Left lung (tissue), 10 donors: ENCODE measurements around the gene PLA2G4D. TPM values are rescaled to one million over a fixed set of nuclear protein-coding genes. Genes with fewer than 3 reads are reported as not detected.

Source experiments
- ATAC-seq: fragments of 200-7000 bp; cut with Tn5 transposase; one replicate; pipeline ENCODE4 v1.9.1; 2020; ENCODE audit warnings: moderate library complexity
- DNase-seq, 4 donors: peaks; one replicate each; pipeline ENCODE4 v3.0.0-alpha.2; 2013 to 2020
- H3K27ac ChIP-seq, 2 donors: fragments of 200-600 bp; sonication (generic) in 1 of 2; one replicate each; pipeline versions ENCODE4 v1.5.0 to v1.8.0; 2020 to 2021
- H3K27me3 ChIP-seq, 2 donors: fragments of 200-600 bp; sonication (generic) in 1 of 2; one replicate each; pipeline versions ENCODE4 v1.5.0 to v1.8.0; 2020 to 2021
- H3K36me3 ChIP-seq, 2 donors: fragments of 200-600 bp; sonication (generic) in 1 of 2; one replicate each; pipeline versions ENCODE4 v1.5.0 to v1.8.0; 2020 to 2021
- H3K4me1 ChIP-seq, 2 donors: fragments of 200-600 bp; one replicate each; pipeline ENCODE4 v1.8.0; 2021
- H3K4me3 ChIP-seq, 2 donors: fragments of 200-600 bp; sonication (generic) in 1 of 2; one replicate each; pipeline versions ENCODE4 v1.5.0 to v1.8.0; 2020 to 2021; ENCODE audit warnings: mild to moderate bottlenecking in 1 of 2
- H3K9me3 ChIP-seq, 2 donors: fragments of 200-600 bp; sonication (generic) in 1 of 2; one replicate each; pipeline versions ENCODE4 v1.5.0 to v1.8.0; 2020 to 2021
- intact Hi-C, 2 donors: fragments of 100-400 bp; cut with DNase I; formaldehyde crosslinking; loops; one replicate each; pipeline versions ENCODE4 v1.11.2 to v1.14.2; 2022
- polyA plus RNA-seq, 6 donors: library from polyadenylated mRNA; unstranded; fragments of 120-200 nt; gene quantifications; one replicate each; pipeline ENCODE4 v1.2.1, GENCODE V29; 2013; ENCODE audit not compliant: insufficient read length in 6 of 6
- total RNA-seq, 2 donors: library from RNA; stranded (reverse); fragmentation: NEBNext Ultra II Directional; extraction: Animal tissue kit (Norgen Biotek cat#: 25700); gene quantifications; one replicate each; pipeline ENCODE4 v1.2.1, GENCODE V29; 2021
- TF ChIP-seq, protein P1 (sequence below), 2 donors: fragments of 200-600 bp; sonication (generic) in 1 of 2; IDR thresholded peaks; one replicate each; pipeline versions ENCODE4 v1.5.0 to v1.8.0; 2021; ENCODE audit warnings: antibody characterized with exemption in 2 of 2
- donor health status: DM: no; HTN: yes; CAD: no.
- donor health status: DM: no; HTN: no; CAD: no.

The PLA2G4D gene
- total and polyA plus RNA-seq, 8 donors = 0.06 to 0.17 (median 0.13) TPM

DNA sequence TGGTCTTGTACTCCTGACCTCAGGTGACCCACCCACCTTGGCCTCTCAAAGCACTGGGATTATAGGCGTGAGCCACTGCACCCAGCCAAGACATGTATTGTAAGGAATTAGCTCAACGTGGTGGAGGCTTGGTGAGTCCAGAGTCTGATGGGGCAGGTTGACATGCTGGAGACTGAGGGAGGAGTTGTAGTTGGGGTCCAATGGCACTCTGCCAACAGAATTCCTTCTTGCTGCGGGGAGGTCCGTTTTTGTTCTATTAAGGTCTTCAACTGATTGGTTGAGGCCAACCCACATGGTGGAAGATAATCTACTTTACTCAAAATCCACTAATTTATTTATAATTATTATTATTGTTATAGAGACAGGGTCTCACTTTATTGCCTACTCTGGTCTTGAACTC, 30.1 kb downstream of the PLA2G4D start:
- H3K27me3 ChIP-seq = no peaks in the 10 kb centered on the region
- ATAC-seq (no peak), DNase-seq (no peak)
- intact Hi-C loops = no loop called here
- TF ChIP-seq, protein P1, sequence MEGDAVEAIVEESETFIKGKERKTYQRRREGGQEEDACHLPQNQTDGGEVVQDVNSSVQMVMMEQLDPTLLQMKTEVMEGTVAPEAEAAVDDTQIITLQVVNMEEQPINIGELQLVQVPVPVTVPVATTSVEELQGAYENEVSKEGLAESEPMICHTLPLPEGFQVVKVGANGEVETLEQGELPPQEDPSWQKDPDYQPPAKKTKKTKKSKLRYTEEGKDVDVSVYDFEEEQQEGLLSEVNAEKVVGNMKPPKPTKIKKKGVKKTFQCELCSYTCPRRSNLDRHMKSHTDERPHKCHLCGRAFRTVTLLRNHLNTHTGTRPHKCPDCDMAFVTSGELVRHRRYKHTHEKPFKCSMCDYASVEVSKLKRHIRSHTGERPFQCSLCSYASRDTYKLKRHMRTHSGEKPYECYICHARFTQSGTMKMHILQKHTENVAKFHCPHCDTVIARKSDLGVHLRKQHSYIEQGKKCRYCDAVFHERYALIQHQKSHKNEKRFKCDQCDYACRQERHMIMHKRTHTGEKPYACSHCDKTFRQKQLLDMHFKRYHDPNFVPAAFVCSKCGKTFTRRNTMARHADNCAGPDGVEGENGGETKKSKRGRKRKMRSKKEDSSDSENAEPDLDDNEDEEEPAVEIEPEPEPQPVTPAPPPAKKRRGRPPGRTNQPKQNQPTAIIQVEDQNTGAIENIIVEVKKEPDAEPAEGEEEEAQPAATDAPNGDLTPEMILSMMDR (IDR thresholded peaks at IDR 0.05) = no peak
- no peaks in the 10 kb centered on the region for H3K36me3 ChIP-seq
- H3K9me3 ChIP-seq = no peaks in the 10 kb centered on the region
- H3K27ac ChIP-seq = no peak overlapping the region
- peaks cover 0 to 15% of the 10 kb centered on the region in 2 donors for H3K4me1 ChIP-seq
- no peak overlapping the region for H3K4me3 ChIP-seq

DNA sequence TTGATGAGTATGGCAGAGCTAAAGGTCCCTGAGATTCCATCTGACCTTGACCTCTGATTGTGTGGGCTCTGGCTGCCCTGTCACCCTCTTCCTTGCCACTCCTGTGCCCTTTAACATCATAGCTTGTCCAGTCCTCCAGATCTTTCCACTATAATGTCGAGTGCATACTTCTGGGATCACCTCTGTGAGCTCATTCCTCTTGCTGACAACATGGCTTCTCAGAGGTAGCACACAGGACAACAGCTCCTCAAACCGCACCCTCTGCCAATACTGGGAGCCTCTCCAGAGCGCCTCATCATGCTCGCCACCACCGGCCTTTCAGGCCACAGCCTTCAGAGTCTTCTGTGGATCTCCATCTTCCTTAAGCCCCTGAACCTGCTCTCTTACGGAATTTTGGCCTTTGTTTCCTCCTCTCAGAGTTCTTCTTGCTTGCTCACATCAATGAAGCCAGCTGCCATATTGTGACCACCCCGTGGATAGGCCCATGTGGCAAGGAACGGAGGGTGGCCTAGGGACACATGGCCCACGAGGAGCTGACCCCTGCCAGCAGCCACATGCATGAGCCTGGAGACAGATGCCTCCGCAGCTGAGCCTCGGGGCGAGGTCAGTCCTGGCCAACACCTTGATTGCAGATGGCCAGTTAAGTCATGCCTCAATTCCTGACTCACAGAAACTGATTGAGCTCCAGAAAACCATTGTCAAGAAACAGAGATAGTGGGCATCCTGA, 31.1 kb downstream of the PLA2G4D start:
- no peak for ATAC-seq
- intact Hi-C loops = no loop called here

DNA sequence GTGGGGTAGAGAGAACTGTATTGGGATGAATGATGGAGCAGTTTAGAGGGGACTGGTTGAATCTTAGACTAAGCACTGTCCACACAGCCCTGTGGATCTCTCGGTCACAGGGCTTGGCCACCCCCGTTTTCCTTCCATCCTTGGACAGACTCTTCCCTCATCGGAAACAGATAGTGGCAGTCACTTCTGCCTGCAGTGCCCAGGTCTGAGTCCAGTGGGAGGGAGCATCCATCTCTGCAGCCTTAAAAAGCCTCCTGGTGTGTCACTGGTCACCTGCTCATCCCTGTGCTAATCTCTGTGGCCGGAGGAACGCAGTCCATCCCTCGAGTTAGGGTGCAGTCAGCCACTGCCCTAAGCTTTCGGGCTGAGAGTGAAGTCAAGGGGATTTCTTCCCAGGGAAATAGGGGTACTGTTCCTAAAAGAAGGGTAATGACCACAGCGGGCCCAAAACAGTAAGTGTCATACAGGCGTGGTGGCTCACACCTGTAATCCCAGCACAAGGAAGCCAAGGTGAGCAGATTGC, 32.0 kb downstream of the PLA2G4D start:
- Histone ChIP-seq H3K4me1 (peaks cover 0 to 24% of the 10 kb centered on the region in 2 donors), H3K27me3 (peaks cover 0 to under 1% of the 10 kb centered on the region in 2 donors), H3K4me3 (no peak overlapping the region), H3K36me3 (no peaks in the 10 kb centered on the region), H3K27ac (no peak overlapping the region), H3K9me3 (no peaks in the 10 kb centered on the region)
- ATAC-seq (no peak), DNase-seq (no peak)
- TF ChIP-seq, protein P1 (IDR thresholded peaks at IDR 0.05) = no peak
- intact Hi-C loops = no loop called here

More for the DNA sequence above, 31.1 kb downstream of the PLA2G4D start:
- peaks cover 0 to 15% of the 10 kb centered on the region in 2 donors for H3K4me1 ChIP-seq
- DNase-seq = no peak
- TF ChIP-seq, protein P1 (IDR thresholded peaks at IDR 0.05) = no peak
- H3K9me3 ChIP-seq = no peaks in the 10 kb centered on the region
- no peak overlapping the region for H3K4me3 ChIP-seq
- no peak overlapping the region for H3K27ac ChIP-seq
- H3K36me3 ChIP-seq = no peaks in the 10 kb centered on the region
- no peaks in the 10 kb centered on the region for H3K27me3 ChIP-seq

DNA sequence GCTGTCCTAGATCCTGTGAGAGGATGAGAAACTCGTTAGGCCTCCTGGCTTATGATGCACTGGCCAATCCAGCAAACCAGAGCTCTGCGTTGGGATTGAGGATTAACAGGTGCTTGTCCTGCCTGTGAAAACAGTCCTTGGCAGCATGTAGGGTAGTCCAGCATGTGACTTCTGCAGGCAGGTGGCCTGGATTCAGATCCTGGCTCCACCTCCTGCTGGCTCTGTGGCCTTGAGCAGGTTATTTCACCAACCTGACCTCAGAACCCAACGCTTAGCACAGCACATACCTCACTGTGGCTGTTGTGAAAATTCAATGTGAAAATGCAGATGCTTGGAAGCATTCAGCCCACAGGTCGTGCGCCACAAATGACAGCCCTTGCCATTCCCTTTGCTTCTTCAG, 33.6 kb downstream of the PLA2G4D start:
- intact Hi-C loops = no loop called here
- H3K9me3 ChIP-seq = no peaks in the 10 kb centered on the region
- H3K27ac ChIP-seq = no peak overlapping the region
- H3K27me3 ChIP-seq = peaks cover 0 to 7% of the 10 kb centered on the region in 2 donors
- no peak for DNase-seq
- no peak for ATAC-seq
- TF ChIP-seq, protein P1 (IDR thresholded peaks at IDR 0.05) = no peak
- peaks cover 5 to 28% of the 10 kb centered on the region in 2 donors for H3K4me1 ChIP-seq
- H3K4me3 ChIP-seq = no peak overlapping the region
- H3K36me3 ChIP-seq = no peaks in the 10 kb centered on the region

DNA sequence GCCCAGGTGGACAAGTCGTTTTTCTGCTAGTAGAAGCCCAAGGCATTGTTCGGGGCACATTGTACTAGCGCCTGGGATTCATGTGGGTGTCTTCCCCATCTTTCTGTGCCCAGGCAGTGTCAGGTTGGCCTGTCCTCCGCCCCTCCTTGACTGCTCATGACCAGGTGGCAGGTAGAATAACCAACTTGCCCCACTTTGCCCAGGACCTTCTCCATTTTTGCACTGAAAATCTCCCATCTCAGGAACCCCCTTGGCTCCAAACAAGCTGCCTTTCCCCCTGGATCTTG, 33.9 kb downstream of the PLA2G4D start:
- TF ChIP-seq, protein P1 (IDR thresholded peaks at IDR 0.05) = no peak
- no peak for ATAC-seq
- intact Hi-C loops = no loop called here

More for the DNA sequence above, 33.9 kb downstream of the PLA2G4D start:
- Histone ChIP-seq H3K4me1 (peaks cover 5 to 28% of the 10 kb centered on the region in 2 donors), H3K9me3 (no peaks in the 10 kb centered on the region), H3K4me3 (no peak overlapping the region), H3K27ac (no peak overlapping the region), H3K36me3 (no peaks in the 10 kb centered on the region), H3K27me3 (peaks cover 0 to 7% of the 10 kb centered on the region in 2 donors)
- DNase-seq = no peak
